Hepatocyte (in vitro differentiated cells): ENCODE data around the gene ANGPTL4. TPM values are rescaled to one million over a fixed set of nuclear protein-coding genes. Genes with fewer than 3 reads are reported as not detected.

ENCODE experiments used
- DNase-seq: peaks from one replicate; pipeline ENCODE4 v3.0.0-alpha.2; 2016; ENCODE audit warnings: low spot score
- H2AFZ ChIP-seq: fragments of 200-600 bp; sonication (generic); 2 replicates; pipeline ENCODE4 v1.6.0; 2016; ENCODE audit warnings: antibody characterized with exemption, mild to moderate bottlenecking
- H3K27ac ChIP-seq: fragments of 200-600 bp; sonication (generic); 2 replicates; pipeline ENCODE4 v1.5.1; 2016; ENCODE audit warnings: mild to moderate bottlenecking
- H3K27me3 ChIP-seq: fragments of 200-600 bp; sonication (generic); 2 replicates; pipeline ENCODE4 v1.6.1; 2016
- H3K36me3 ChIP-seq: fragments of 200-600 bp; sonication (generic); replicated peaks from 2 replicates; pipeline ENCODE4 v1.5.1; 2016; ENCODE audit warnings: low read depth; ENCODE audit not compliant: insufficient read depth
- H3K4me1 ChIP-seq: fragments of 200-600 bp; sonication (generic); 2 replicates; pipeline ENCODE4 v1.5.1; 2016; ENCODE audit warnings: mild to moderate bottlenecking, moderate library complexity; ENCODE audit not compliant: insufficient read depth
- H3K4me2 ChIP-seq: fragments of 200-600 bp; sonication (generic); 2 replicates; pipeline ENCODE4 v1.6.0; 2016
- H3K4me3 ChIP-seq: fragments of 200-600 bp; sonication (generic); 2 replicates; pipeline ENCODE4 v1.5.1; 2016; ENCODE audit warnings: mild to moderate bottlenecking
- H3K79me2 ChIP-seq: fragments of 200-600 bp; sonication (generic); 2 replicates; pipeline ENCODE4 v1.6.0; 2017; ENCODE audit warnings: mild to moderate bottlenecking
- H3K9me2 ChIP-seq: fragments of 200-600 bp; sonication (generic); replicated peaks from 2 replicates; pipeline ENCODE4 v1.6.0; 2017; ENCODE audit warnings: mild to moderate bottlenecking; ENCODE audit not compliant: insufficient read depth
- H3K9me3 ChIP-seq: fragments of 200-600 bp; sonication (generic); 2 replicates; pipeline ENCODE4 v1.5.1; 2016; ENCODE audit warnings: low read depth, mild to moderate bottlenecking
- H4K20me1 ChIP-seq: fragments of 200-600 bp; sonication (generic); 2 replicates; pipeline ENCODE4 v1.6.0; 2016; ENCODE audit warnings: mild to moderate bottlenecking; ENCODE audit not compliant: insufficient read depth, poor library complexity, severe bottlenecking
- CTCF ChIP-seq: fragments of 200-600 bp; sonication (generic); IDR thresholded peaks from 2 replicates; pipeline ENCODE4 v1.5.1; 2016; ENCODE audit warnings: antibody characterized with exemption, mild to moderate bottlenecking; ENCODE audit not compliant: poor library complexity
- EZH2 ChIP-seq: fragments of 200-600 bp; sonication (generic); IDR thresholded peaks from 2 replicates; pipeline ENCODE4 v1.6.1; 2016; ENCODE audit warnings: antibody characterized with exemption, mild to moderate bottlenecking, borderline replicate concordance
- EZH2phosphoT487 ChIP-seq: fragments of 200-600 bp; sonication (generic); IDR thresholded peaks from one replicate; pipeline ENCODE4 v1.6.1; 2018; ENCODE audit warnings: antibody characterized with exemption, mild to moderate bottlenecking, low read depth, moderate library complexity; ENCODE audit not compliant: unreplicated experiment, severe bottlenecking
- WGBS: methylation state at CpG from one replicate; pipeline ENCODE4 v1.1.6; 2016; ENCODE audit warnings: low lambda C conversion rate; ENCODE audit errors: missing lambda C conversion rate; 5-methylcytosine and 5-hydroxymethylcytosine counted together
- polyA plus RNA-seq: library from polyadenylated mRNA; unstranded; fragments of >200 nt; fragmentation: Nextera tagmentation; extraction: Ambion mirVana; gene quantifications from 2 replicates; pipeline ENCODE4 v1.2.1, GENCODE V29; 2016
- total RNA-seq: library from RNA; depleted of rRNA; stranded (reverse); fragments of >200 nt; gene quantifications from 2 replicates; pipeline ENCODE4 v1.2.3, GENCODE V29; 2014

Gene ANGPTL4
- total and polyA plus RNA-seq, 2 experiments from 2014 or later: 14.7 to 23.4 TPM

GRCh38 chr19:8395621-8396082 lies 31.7 kb downstream of the ANGPTL4 start:
- H3K4me1 ChIP-seq: peaks cover 5% of the 10 kb centered on the region
- WGBS: 93% methylated on average over 12 of the region's 14 CpGs
- no peak overlapping the region for H3K4me3 ChIP-seq
- no peak overlapping the region for H2AFZ ChIP-seq
- no peak overlapping the region for H3K4me2 ChIP-seq
- no peak for DNase-seq
- no peaks in the 10 kb centered on the region for H3K9me3 ChIP-seq
- H3K36me3 ChIP-seq: no peaks in the 10 kb centered on the region
- peaks cover 86% of the 10 kb centered on the region for H3K79me2 ChIP-seq
- H3K9me2 ChIP-seq: no peaks in the 10 kb centered on the region
- no peaks in the 10 kb centered on the region for H3K27me3 ChIP-seq
- TF ChIP-seq EZH2phosphoT487: no peak
- no peak for TF ChIP-seq EZH2
- no peak for TF ChIP-seq CTCF
- H4K20me1 ChIP-seq: peaks cover 85% of the 10 kb centered on the region
- H3K27ac ChIP-seq: no peak overlapping the region

GRCh38 chr19:8396185-8396562 lies 32.2 kb downstream of the ANGPTL4 start:
- TF ChIP-seq EZH2: no peak
- TF ChIP-seq CTCF: no peak
- TF ChIP-seq EZH2phosphoT487: no peak
- Histone ChIP-seq H3K27ac (no peak overlapping the region), H3K27me3 (no peaks in the 10 kb centered on the region), H3K9me2 (no peaks in the 10 kb centered on the region), H3K4me1 (peaks cover 2% of the 10 kb centered on the region), H3K4me2 (no peak overlapping the region), H3K79me2 (peaks cover 83% of the 10 kb centered on the region), H3K9me3 (no peaks in the 10 kb centered on the region), H3K36me3 (no peaks in the 10 kb centered on the region), H4K20me1 (peaks cover 84% of the 10 kb centered on the region), H2AFZ (no peak overlapping the region), H3K4me3 (no peak overlapping the region)
- 87% methylated on average over 7 of the region's 7 CpGs for WGBS
- DNase-seq: no peak

GRCh38 chr19:8396563-8397203 lies 32.7 kb downstream of the ANGPTL4 start:
- no peaks in the 10 kb centered on the region for H3K36me3 ChIP-seq
- peak overlapping the region; percentile 4 for H3K27ac ChIP-seq
- DNase-seq: peak; percentile 64

More at GRCh38 chr19:8396563-8397203, 32.7 kb downstream of the ANGPTL4 start:
- Histone ChIP-seq H3K4me1 (no peaks in the 10 kb centered on the region), H3K4me3 (no peak overlapping the region), H4K20me1 (peaks cover 79% of the 10 kb centered on the region), H3K9me2 (no peaks in the 10 kb centered on the region), H3K9me3 (no peaks in the 10 kb centered on the region), H2AFZ (no peak overlapping the region), H3K27me3 (no peaks in the 10 kb centered on the region), H3K4me2 (no peak overlapping the region), H3K79me2 (peaks cover 78% of the 10 kb centered on the region)
- WGBS: 75% methylated on average over 17 of the region's 22 CpGs
- TF ChIP-seq CTCF (peak; percentile 53), EZH2 (no peak)
